ENCODE measurements around the gene ZNF169. TPM values are rescaled to one million over a fixed set of nuclear protein-coding genes. Genes with fewer than 3 reads are reported as not detected.

Gene ZNF169
- 1.5 to 1.8 TPM (median 1.6 TPM) in 5 replicates for total RNA-seq (2022; extraction: Qiagen RNA extraction)

DNA sequence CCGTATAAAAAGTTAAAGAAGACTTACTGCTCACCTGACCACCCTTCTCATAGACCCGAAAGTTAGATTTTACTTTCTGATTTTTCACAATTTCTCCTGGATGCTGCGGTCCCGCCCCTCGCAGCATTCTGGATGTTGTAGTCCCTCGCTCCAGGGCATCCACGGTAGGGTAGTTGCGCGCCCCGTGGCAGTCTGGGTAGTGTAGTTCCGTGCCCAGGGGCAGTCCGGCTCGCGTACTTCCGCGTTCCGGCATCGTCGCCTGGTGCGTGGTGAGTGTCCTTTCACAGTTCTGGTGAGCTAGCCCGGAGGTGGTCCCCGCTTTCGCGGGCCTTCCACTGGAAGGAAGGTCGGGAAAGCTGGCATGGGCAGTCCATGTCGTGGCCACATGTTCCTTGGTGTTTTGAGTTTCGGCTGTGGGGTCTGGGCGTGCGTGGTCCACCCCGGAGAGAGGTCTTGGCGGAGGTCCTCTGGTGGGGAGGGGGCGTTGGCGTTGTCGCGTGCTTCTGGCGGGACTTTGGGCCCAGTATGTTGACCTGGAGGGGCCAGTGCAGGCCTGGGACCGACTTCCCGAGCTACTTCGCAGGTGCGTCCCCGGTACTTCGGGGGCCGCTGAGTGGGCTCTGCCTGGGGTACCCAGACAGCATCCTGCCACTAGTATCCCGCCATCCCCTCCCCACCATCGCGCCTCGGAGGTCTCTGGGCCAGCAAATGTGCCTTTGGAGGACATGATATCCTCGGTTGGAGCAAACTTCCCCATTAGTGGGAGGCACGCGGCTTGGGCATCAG is at the start of gene ZNF169:
Gene ZNF169 (plus strand): TSS at position 222 of the 786 bp plus-strand sequence. CDS start 19,515 bp downstream, outside the sequence.

DNA sequence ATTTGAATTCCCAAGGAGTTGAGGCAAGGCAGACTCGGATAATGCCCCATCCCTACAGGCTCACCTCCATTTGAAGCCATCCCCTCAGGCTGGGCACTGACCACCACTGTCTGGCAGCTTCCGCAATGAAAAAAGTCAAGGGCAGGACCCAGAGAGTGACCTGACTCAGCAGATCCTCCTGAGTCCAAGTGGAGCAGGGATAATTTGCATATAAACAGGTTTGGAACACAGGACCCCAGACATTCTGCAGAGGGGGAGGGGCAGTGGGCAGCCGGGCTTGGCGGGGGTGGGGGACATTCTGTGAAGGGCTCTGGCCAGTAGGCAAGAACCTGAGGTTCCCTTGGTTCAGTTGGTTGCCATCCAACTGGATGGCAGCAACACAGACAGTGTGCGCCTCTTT is 69.4 kb downstream of the ZNF169 start, which contains the start of gene NUTM2F:
Gene NUTM2F (minus strand): TSS at position 101 of the 400 bp plus-strand sequence. CDS start 21 bp downstream, at position 80.

Other genes with a start within 250 kb of the ZNF169 start
- 3.0 to 4.7 TPM (median 4.2 TPM) in 5 replicates for gene PTPDC1, start 174.8 kb upstream of the ZNF169 start, total RNA-seq (2022; extraction: Qiagen RNA extraction)
- not detected in 5 replicates for gene NUTM2F, start 69.3 kb downstream of the ZNF169 start, total RNA-seq (2022; extraction: Qiagen RNA extraction)

Data from A549 treated with dexamethasone at 1 μM for 4 hours (cell line).